ENCODE measurements around the gene GRID1.

- TF ChIP-seq SP1 (CRISPR knock-in tag; IDR thresholded peaks at IDR 0.05) (no peak), SIN3A (IDR thresholded peaks at IDR 0.05; ENCODE audit: borderline replicate concordance in 2 of 2, control insufficient read depth in 1 of 2, low read depth in 2 of 2, low read length in 2 of 2) (no peak), TAF1 (IDR thresholded peaks at IDR 0.05; ENCODE audit: control insufficient read depth, extremely low read depth, insufficient read depth, low read length, severe bottlenecking) (no peak), SETDB1 (IDR thresholded peaks at IDR 0.05; ENCODE audit: low read length) (no peak), ATF2 (CRISPR knock-in tag; IDR thresholded peaks at IDR 0.05) (no peak), KHSRP (IDR thresholded peaks at IDR 0.05) (no peak), SMC3 (conservative IDR thresholded peaks at IDR 0.05; ENCODE audit: insufficient read depth, low read depth, low read length) (no peak)
Measured at GRCh38 chr10:85661123-85661522, 705.5 kb downstream of the GRID1 start.
